ENCODE data around the gene FSCN2. TPM values are rescaled to one million over a fixed set of nuclear protein-coding genes. Genes with fewer than 3 reads are reported as not detected.

The FSCN2 gene
- polyA plus RNA-seq, 1 donor (not counting 4 experiments of a cell fraction or from before 2014, with no cell fraction given), result not detected

GRCh38 chr17:81519284-81520020 lies 8.7 kb upstream of the FSCN2 start:
- DNase-seq (ENCODE audit: low read depth, low spot score), result no peak
- TF ChIP-seq CTCF (optimal IDR thresholded peaks at IDR 0.05 in 1 of 3, IDR thresholded peaks at IDR 0.05 in 1 of 3, conservative IDR thresholded peaks at IDR 0.05 in 1 of 3; ENCODE audit: extremely low read depth in 1 of 3, insufficient read depth in 2 of 3, low read length in 3 of 3), result peak; percentile 47 to 71 (median 59)
- TF ChIP-seq EZH2 (IDR thresholded peaks at IDR 0.05; ENCODE audit: low read length), result no peak

GRCh38 chr17:81520021-81520901 lies 7.9 kb upstream of the FSCN2 start:
- no peaks in the 10 kb centered on the region for H3K9me1 ChIP-seq (ENCODE audit: control insufficient read depth, extremely low read depth, insufficient read depth, low read length)
- no peaks in the 10 kb centered on the region for H3K79me2 ChIP-seq (ENCODE audit: control insufficient read depth, insufficient read depth, low read length)
- peaks cover 14% of the 10 kb centered on the region for H3K4me1 ChIP-seq (ENCODE audit: control insufficient read depth, extremely low read depth, insufficient read depth, low read length)
- H3K4me3 ChIP-seq (ENCODE audit: control insufficient read depth in 2 of 3, extremely low read depth in 1 of 3, insufficient read depth in 2 of 3, low read depth in 1 of 3, low read length in 3 of 3), result peak overlapping the region in 1 of 3 experiments; percentile 27
- H3K27ac ChIP-seq (ENCODE audit: control insufficient read depth, insufficient read depth, low read length), result no peak overlapping the region
- H3K9me3 ChIP-seq (ENCODE audit: control insufficient read depth, low read depth, low read length), result no peaks in the 10 kb centered on the region
- H3K36me3 ChIP-seq (ENCODE audit: control insufficient read depth in 2 of 2, extremely low read depth in 1 of 2, insufficient read depth in 2 of 2, low read length in 2 of 2), result no peaks in the 10 kb centered on the region
- no peak for TF ChIP-seq EZH2 (IDR thresholded peaks at IDR 0.05; ENCODE audit: low read length)
- no peak for TF ChIP-seq CTCF (optimal IDR thresholded peaks at IDR 0.05 in 1 of 3, IDR thresholded peaks at IDR 0.05 in 1 of 3, conservative IDR thresholded peaks at IDR 0.05 in 1 of 3; ENCODE audit: extremely low read depth in 1 of 3, insufficient read depth in 2 of 3, low read length in 3 of 3)
- DNase-seq (ENCODE audit: low read depth, low spot score) (no peak), FAIRE-seq (no peak)
- no peak overlapping the region for H3K9ac ChIP-seq (ENCODE audit: control insufficient read depth, extremely low read depth, insufficient read depth, low read length)
- dilution Hi-C loops (cut with MboI; ENCODE audit: extremely low pct_ligation_motif_present, low sequenced_read_pairs), result no loop called here
- H3K27me3 ChIP-seq (ENCODE audit: control insufficient read depth, extremely low read depth, insufficient read depth, low read length), result peaks cover 19% of the 10 kb centered on the region
- H3K4me2 ChIP-seq (ENCODE audit: control insufficient read depth, extremely low read depth, insufficient read depth, low read depth, low read length), result no peak overlapping the region
- H4K20me1 ChIP-seq (ENCODE audit: control insufficient read depth, extremely low read depth, insufficient read depth, low read length), result peaks cover 3% of the 10 kb centered on the region
- no peak overlapping the region for H2AFZ ChIP-seq (ENCODE audit: control insufficient read depth, low read length)

More at GRCh38 chr17:81519284-81520020, 8.7 kb upstream of the FSCN2 start:
- no peak for FAIRE-seq
- dilution Hi-C loops (cut with MboI; ENCODE audit: extremely low pct_ligation_motif_present, low sequenced_read_pairs), result no loop called here
- Histone ChIP-seq H3K4me3 (ENCODE audit: control insufficient read depth in 2 of 3, extremely low read depth in 1 of 3, insufficient read depth in 2 of 3, low read depth in 1 of 3, low read length in 3 of 3) (peak overlapping the region; percentile 30 to 57 (median 51)), H2AFZ (ENCODE audit: control insufficient read depth, low read length) (peak overlapping the region; percentile 46), H3K27me3 (ENCODE audit: control insufficient read depth, extremely low read depth, insufficient read depth, low read length) (peaks cover 19% of the 10 kb centered on the region), H3K4me2 (ENCODE audit: control insufficient read depth, extremely low read depth, insufficient read depth, low read depth, low read length) (peak overlapping the region; percentile 84), H3K9me1 (ENCODE audit: control insufficient read depth, extremely low read depth, insufficient read depth, low read length) (no peaks in the 10 kb centered on the region), H3K9ac (ENCODE audit: control insufficient read depth, extremely low read depth, insufficient read depth, low read length) (peak overlapping the region; percentile 37), H3K36me3 (ENCODE audit: control insufficient read depth in 2 of 2, extremely low read depth in 1 of 2, insufficient read depth in 2 of 2, low read length in 2 of 2) (no peaks in the 10 kb centered on the region), H3K27ac (ENCODE audit: control insufficient read depth, insufficient read depth, low read length) (no peak overlapping the region), H3K4me1 (ENCODE audit: control insufficient read depth, extremely low read depth, insufficient read depth, low read length) (peaks cover 14% of the 10 kb centered on the region), H3K79me2 (ENCODE audit: control insufficient read depth, insufficient read depth, low read length) (no peaks in the 10 kb centered on the region), H3K9me3 (ENCODE audit: control insufficient read depth, low read depth, low read length) (no peaks in the 10 kb centered on the region), H4K20me1 (ENCODE audit: control insufficient read depth, extremely low read depth, insufficient read depth, low read length) (peaks cover 3% of the 10 kb centered on the region)
